GM18520 (cell line): ENCODE results near the gene ROR1.

Experiments
- ATAC-seq: cut with Tn5 transposase; IDR thresholded peaks from one replicate; pipeline ENCODE4 v1.9.1; 2021; ENCODE audit not compliant: unreplicated experiment

The ROR1 gene

GRCh38 chr1:64004451-64005025 is 230.7 kb downstream of the ROR1 start:
- no peak for ATAC-seq

GRCh38 chr1:64005801-64006200 is 232.0 kb downstream of the ROR1 start:
- no peak for ATAC-seq

- ATAC-seq = no peak
Observed at GRCh38 chr1:64006276-64007051, 232.6 kb downstream of the ROR1 start.

GRCh38 chr1:64010316-64010715 is 236.5 kb downstream of the ROR1 start:
- no peak for ATAC-seq

GRCh38 chr1:64013395-64013794 is 239.6 kb downstream of the ROR1 start:
- no peak for ATAC-seq

GRCh38 chr1:64019818-64020217 is 246.0 kb downstream of the ROR1 start:
- no peak for ATAC-seq

GRCh38 chr1:64021066-64021465 is 247.2 kb downstream of the ROR1 start:
- no peak for ATAC-seq

- no peak for ATAC-seq
Observed at GRCh38 chr1:64025051-64025450, 251.2 kb downstream of the ROR1 start.

- no peak for ATAC-seq
Observed at GRCh38 chr1:64029037-64029436, 255.2 kb downstream of the ROR1 start.

GRCh38 chr1:64030411-64030810 is 256.6 kb downstream of the ROR1 start:
- no peak for ATAC-seq

GRCh38 chr1:64031236-64031635 is 257.4 kb downstream of the ROR1 start:
- ATAC-seq = no peak

GRCh38 chr1:64033667-64034220 is 259.9 kb downstream of the ROR1 start:
- ATAC-seq = no peak

- ATAC-seq = no peak
Observed at GRCh38 chr1:64036549-64036948, 262.7 kb downstream of the ROR1 start.

GRCh38 chr1:64038119-64038518 is 264.3 kb downstream of the ROR1 start:
- no peak for ATAC-seq

- ATAC-seq = no peak
Observed at GRCh38 chr1:64038965-64039364, 265.1 kb downstream of the ROR1 start.

- ATAC-seq = no peak
Observed at GRCh38 chr1:64039390-64039926, 265.6 kb downstream of the ROR1 start.

- no peak for ATAC-seq
Observed at GRCh38 chr1:64041371-64042131, 267.7 kb downstream of the ROR1 start.

GRCh38 chr1:64042331-64043100 is 268.7 kb downstream of the ROR1 start:
- ATAC-seq = no peak

- ATAC-seq = no peak
Observed at GRCh38 chr1:64043288-64043687, 269.5 kb downstream of the ROR1 start.

GRCh38 chr1:64043976-64044375 is 270.2 kb downstream of the ROR1 start:
- no peak for ATAC-seq

GRCh38 chr1:64046243-64046642 is 272.4 kb downstream of the ROR1 start:
- no peak for ATAC-seq
